Ammon's horn (tissue), 1 donor: ENCODE results near the gene PDE4B.

Experiments used
- DNase-seq: peaks from one replicate; pipeline ENCODE4 v3.0.0-alpha.2; 2016; ENCODE audit warnings: low spot score

PDE4B gene

DNA sequence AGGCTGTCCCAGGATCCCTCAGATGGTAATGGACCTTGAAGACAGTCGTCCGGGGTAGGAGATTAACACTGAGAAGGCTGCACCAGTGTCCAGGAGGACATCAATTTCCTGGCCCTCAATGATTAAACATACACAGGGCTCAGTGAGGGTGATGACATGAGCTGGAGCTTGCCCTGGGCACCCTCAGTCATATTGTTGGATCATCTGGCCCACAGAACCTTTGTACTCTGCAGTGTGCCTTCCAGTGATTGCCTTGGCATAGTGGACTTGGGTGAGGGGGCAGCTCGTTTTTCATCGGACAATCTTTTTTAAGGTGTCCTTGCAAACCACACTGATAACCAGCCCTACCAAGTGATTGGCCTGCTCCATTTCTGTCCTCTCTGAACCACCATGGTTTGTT, 630.1 kb downstream of the PDE4B start:
- no peak for DNase-seq
